ENCODE data around the gene SIGLECL1.
"Not testable (repeated sequence)": the region's sequence is repeated elsewhere in the genome, so short reads cannot be mapped to it uniquely, and the experiment has no call there.

The SIGLECL1 gene

DNA sequence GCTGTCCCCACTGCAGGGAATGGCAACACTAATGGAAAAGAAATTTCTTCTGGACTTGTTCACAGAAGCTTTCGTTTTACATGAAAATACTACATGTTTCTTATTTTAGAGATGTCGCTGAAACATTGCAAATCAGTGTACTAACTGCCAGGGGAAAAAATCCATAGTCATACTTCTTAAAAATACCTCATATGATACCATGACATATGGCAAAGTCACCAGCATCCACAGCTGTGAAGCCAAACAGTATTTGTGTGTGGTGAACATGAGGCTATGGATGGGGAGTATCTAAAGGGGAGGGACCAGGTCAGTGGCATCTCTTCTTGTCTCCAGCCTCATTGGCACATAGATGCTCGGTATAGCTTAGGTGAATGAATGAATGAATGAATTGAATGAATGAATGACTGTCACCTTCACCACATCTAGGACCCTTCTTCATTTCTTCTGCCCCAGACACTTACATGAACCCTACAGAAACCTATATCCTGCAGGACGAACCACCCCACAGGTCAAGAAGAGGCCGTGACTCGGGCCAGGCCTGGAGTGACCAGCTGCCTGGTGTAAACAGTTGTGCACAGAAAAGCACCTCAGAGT lies 40.6 kb upstream of the SIGLECL1 start:
- no peak for TF ChIP-seq BHLHE40 (IDR thresholded peaks at IDR 0.05; ENCODE audit: borderline replicate concordance)
- no peak for TF ChIP-seq HDGF (IDR thresholded peaks at IDR 0.05; ENCODE audit: borderline replicate concordance)
- no peak for TF ChIP-seq SUZ12 (IDR thresholded peaks at IDR 0.05)
- no peak for TF ChIP-seq FOXK2 (IDR thresholded peaks at IDR 0.05)
- no peak for TF ChIP-seq ZNF384 (IDR thresholded peaks at IDR 0.05)
- TF ChIP-seq LEF1 (IDR thresholded peaks at IDR 0.05; ENCODE audit: borderline replicate concordance), result no peak
- no peak for TF ChIP-seq CTBP1 (IDR thresholded peaks at IDR 0.05; ENCODE audit: borderline replicate concordance)
- no peak for TF ChIP-seq ELF4 (IDR thresholded peaks at IDR 0.05)
- TF ChIP-seq SP1 (IDR thresholded peaks at IDR 0.05), result no peak
- TF ChIP-seq NFRKB (IDR thresholded peaks at IDR 0.05), result no peak
- no peak for TF ChIP-seq L3MBTL2 (conservative IDR thresholded peaks at IDR 0.05)
- ChIA-PET CTCF (no interaction called here), POLR2A (no interaction called here)
- no peak for DNase-seq (ENCODE audit: extremely low spot score)

DNA sequence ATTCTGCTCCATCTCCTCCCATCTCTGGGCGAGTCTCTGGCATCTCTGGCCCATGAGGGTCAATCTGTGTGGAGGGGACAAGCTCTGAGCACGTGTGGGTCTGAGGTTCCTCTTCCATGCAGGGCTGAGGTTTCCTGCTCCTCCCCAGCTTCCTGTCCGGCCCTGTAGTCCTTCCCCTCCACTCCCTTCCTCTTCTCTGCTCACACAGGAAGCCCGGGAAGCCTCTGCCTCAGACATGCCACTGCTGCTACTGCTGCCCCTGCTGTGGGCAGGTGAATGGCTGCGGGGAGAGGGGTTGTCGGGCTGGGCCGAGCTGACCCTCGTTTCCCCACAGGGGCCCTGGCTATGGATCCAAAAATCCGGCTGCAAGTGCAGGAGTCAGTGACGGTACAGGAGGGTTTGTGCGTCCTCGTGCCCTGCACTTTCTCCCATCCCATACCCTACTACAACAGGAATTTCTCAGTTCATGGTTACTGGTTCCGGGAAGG lies 40.0 kb upstream of the SIGLECL1 start:
- CTCF ChIA-PET; POLR2A ChIA-PET; DNase-seq (ENCODE audit: extremely low spot score): not testable (repeated sequence)

DNA sequence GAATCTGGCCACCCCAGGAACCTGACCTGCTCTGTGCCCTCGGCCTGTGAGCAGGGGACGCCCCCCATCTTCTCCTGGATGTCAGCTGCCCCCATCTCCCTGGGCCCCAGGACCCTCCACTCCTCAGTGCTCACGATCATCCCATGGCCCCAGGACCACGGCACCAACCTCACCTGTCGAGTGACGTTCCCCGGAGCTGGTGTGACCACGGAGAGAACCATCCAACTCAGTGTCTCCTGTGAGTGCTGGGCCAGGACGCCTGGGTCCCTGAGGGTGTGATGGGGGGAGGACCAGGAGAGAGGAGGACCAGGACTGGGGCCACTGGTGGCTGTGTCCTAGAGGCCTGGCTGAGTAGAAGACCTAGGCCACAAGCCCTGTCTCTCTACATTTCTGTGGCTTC lies 39.0 kb upstream of the SIGLECL1 start:
- no peak for TF ChIP-seq FOXK2 (IDR thresholded peaks at IDR 0.05)
- no peak for TF ChIP-seq SUZ12 (IDR thresholded peaks at IDR 0.05)
- TF ChIP-seq ZNF384 (IDR thresholded peaks at IDR 0.05), result no peak
- no peak for TF ChIP-seq LEF1 (IDR thresholded peaks at IDR 0.05; ENCODE audit: borderline replicate concordance)
- no peak for TF ChIP-seq ELF4 (IDR thresholded peaks at IDR 0.05)
- no peak for TF ChIP-seq L3MBTL2 (conservative IDR thresholded peaks at IDR 0.05)
- TF ChIP-seq ARNT (IDR thresholded peaks at IDR 0.05), result no peak
- no peak for TF ChIP-seq NFRKB (IDR thresholded peaks at IDR 0.05)
- TF ChIP-seq FOXA1 (IDR thresholded peaks at IDR 0.05), result no peak
- no peak for TF ChIP-seq SP1 (IDR thresholded peaks at IDR 0.05)
- no peak for TF ChIP-seq BHLHE40 (IDR thresholded peaks at IDR 0.05; ENCODE audit: borderline replicate concordance)
- TF ChIP-seq TARDBP (IDR thresholded peaks at IDR 0.05), result no peak
- DNase-seq (ENCODE audit: extremely low spot score), result no peak
- CTCF ChIA-PET, result no interaction called here
- POLR2A ChIA-PET, result no interaction called here

DNA sequence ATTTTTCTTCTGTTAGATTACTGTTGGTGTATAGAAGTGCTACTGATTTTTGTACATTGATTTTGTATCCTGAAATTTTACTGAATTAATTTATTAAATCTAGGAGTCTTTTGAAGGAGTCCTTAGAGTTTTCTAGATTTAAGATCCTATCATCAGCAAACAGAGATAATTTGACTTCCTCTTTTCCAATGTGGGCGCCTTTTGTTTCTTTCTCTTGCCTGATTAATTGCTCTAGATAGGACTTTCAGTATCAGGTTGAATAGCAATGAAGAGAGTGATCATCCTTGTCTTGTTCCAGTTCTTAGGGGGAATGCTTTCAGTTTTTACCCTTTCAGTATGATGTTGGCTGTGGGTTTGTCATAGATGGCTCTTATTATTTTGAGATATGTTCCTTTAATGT lies 31.6 kb upstream of the SIGLECL1 start:
- no peak for TF ChIP-seq FOXM1 (IDR thresholded peaks at IDR 0.05; ENCODE audit: borderline replicate concordance)
- TF ChIP-seq TARDBP (IDR thresholded peaks at IDR 0.05), result no peak
- TF ChIP-seq L3MBTL2 (conservative IDR thresholded peaks at IDR 0.05), result no peak
- TF ChIP-seq CTBP1 (IDR thresholded peaks at IDR 0.05; ENCODE audit: borderline replicate concordance), result no peak
- no peak for TF ChIP-seq ARNT (IDR thresholded peaks at IDR 0.05)
- no peak for TF ChIP-seq NFRKB (IDR thresholded peaks at IDR 0.05)
- TF ChIP-seq SUZ12 (IDR thresholded peaks at IDR 0.05), result no peak
- TF ChIP-seq ELF4 (IDR thresholded peaks at IDR 0.05), result no peak
- no peak for TF ChIP-seq ZNF384 (IDR thresholded peaks at IDR 0.05)
- no peak for TF ChIP-seq HDGF (IDR thresholded peaks at IDR 0.05; ENCODE audit: borderline replicate concordance)
- TF ChIP-seq, protein P1, sequence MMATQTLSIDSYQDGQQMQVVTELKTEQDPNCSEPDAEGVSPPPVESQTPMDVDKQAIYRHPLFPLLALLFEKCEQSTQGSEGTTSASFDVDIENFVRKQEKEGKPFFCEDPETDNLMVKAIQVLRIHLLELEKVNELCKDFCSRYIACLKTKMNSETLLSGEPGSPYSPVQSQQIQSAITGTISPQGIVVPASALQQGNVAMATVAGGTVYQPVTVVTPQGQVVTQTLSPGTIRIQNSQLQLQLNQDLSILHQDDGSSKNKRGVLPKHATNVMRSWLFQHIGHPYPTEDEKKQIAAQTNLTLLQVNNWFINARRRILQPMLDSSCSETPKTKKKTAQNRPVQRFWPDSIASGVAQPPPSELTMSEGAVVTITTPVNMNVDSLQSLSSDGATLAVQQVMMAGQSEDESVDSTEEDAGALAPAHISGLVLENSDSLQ (IDR thresholded peaks at IDR 0.05), result no peak
- ChIA-PET POLR2A (no interaction called here), CTCF (no interaction called here)
- no peak for DNase-seq (ENCODE audit: extremely low spot score)

DNA sequence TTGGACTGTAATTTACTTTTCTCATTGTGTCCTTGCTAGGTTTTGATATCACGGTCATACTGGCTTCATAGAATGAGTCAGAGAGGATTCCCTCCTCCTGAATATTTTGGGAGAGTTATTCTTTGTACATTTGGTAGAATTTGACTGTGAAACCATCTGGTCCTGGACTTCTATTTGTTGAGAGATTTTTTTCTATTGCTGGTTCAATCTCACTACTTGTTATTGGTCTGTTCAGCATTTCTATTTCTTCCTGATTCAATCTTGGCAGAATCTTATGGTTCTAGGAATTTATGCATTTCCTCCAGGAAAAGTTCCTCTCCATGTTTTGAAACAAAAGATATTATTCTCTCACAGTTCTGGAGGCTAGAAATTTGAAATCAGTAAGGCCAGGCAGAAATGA lies 30.9 kb upstream of the SIGLECL1 start:
- TF ChIP-seq NFRKB (IDR thresholded peaks at IDR 0.05), result no peak
- no peak for TF ChIP-seq TARDBP (IDR thresholded peaks at IDR 0.05)
- no peak for TF ChIP-seq SUZ12 (IDR thresholded peaks at IDR 0.05)
- no peak for TF ChIP-seq FOXM1 (IDR thresholded peaks at IDR 0.05; ENCODE audit: borderline replicate concordance)
- no peak for DNase-seq (ENCODE audit: extremely low spot score)
- POLR2A ChIA-PET, result no interaction called here
- CTCF ChIA-PET, result no interaction called here

DNA sequence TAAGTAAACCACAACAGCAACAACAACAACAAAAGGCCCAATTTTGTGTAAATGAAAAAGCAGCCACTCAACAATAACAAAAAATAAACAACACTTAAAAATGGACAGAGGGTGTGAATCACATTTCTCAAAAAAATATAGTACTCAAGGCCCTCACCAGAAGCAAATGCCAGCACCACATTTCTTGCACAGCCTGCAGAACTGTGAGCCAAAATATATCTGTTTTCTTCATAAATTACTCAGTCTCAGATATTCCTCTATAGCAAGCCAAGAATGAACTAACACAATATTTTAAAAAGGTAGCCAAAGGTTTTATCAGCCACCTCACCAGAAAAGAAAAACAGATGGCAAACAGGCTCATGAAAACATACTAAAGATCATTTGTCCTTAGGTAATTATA lies 29.9 kb upstream of the SIGLECL1 start:
- POLR2A ChIA-PET, result no interaction called here
- DNase-seq (ENCODE audit: extremely low spot score), result no peak
- TF ChIP-seq L3MBTL2 (conservative IDR thresholded peaks at IDR 0.05), result no peak
- no peak for TF ChIP-seq FOXK2 (IDR thresholded peaks at IDR 0.05)
- TF ChIP-seq, protein P1 (IDR thresholded peaks at IDR 0.05), result no peak
- CTCF ChIA-PET, result no interaction called here

DNA sequence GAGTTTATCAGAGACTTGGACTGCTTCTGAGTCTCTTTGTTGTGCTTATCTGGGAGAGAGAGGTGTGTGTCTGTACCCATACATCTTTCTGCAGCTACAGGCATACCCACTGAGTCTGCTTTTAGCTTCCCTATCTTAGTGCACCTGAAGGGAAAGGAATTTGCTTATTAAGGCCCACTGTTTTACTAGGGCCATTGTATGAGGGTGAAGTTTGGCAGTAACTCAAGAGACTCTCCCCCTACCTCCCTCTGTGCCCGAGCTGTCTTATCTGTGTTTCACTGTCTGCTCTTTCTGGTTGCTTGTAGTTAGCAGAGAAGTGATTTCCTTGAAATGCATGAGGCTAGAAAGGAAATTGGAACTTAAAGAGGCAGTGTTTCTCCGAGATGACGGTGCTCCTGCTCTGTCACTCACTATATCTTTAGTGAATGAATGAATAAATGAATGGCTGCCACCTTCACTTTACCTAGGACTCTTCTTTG lies 26.7 kb upstream of the SIGLECL1 start:
- ChIA-PET POLR2A (no interaction called here), CTCF (no interaction called here)
- TF ChIP-seq LEF1 (IDR thresholded peaks at IDR 0.05; ENCODE audit: borderline replicate concordance) (no peak), ZNF384 (IDR thresholded peaks at IDR 0.05) (no peak), ELF4 (IDR thresholded peaks at IDR 0.05) (no peak), L3MBTL2 (conservative IDR thresholded peaks at IDR 0.05) (no peak), NFRKB (IDR thresholded peaks at IDR 0.05) (no peak), BHLHE40 (IDR thresholded peaks at IDR 0.05; ENCODE audit: borderline replicate concordance) (no peak)
- TF ChIP-seq, protein P1 (IDR thresholded peaks at IDR 0.05), result no peak
- DNase-seq (ENCODE audit: extremely low spot score), result no peak

DNA sequence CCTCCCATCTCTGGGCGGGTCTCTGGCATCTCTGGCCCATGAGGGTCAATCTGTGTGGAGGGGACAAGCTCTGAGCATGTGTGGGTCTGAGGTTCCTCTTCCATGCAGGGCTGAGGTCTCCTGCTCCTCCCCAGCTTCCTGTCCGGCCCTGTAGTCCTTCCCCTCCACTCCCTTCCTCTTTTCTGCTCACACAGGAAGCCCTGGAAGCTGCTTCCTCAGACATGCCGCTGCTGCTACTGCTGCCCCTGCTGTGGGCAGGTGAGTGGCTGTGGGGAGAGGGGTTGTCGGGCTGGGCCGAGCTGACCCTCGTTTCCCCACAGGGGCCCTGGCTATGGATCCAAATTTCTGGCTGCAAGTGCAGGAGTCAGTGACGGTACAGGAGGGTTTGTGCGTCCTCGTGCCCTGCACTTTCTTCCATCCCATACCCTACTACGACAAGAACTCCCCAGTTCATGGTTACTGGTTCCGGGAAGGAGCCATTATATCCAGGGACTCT lies 25.9 kb upstream of the SIGLECL1 start, which contains the start of gene CD33:
Gene CD33, plus strand, starts transcription at position 183 of the 496 bp plus-strand sequence. Its CDS starts 39 bp downstream, at position 222.
- DNase-seq (ENCODE audit: extremely low spot score); POLR2A ChIA-PET; CTCF ChIA-PET: not testable (repeated sequence)
